Raji (cell line): ENCODE results near the gene MRO.

Experiments used
- POLR2A ChIP-seq: IDR thresholded peaks from 2 replicates; pipeline ENCODE4 v1.6.1; 2011; ENCODE audit warnings: low read depth, low read length, control low read depth; ENCODE audit not compliant: insufficient read depth

MRO gene

GRCh38 chr18:50819728-50820378 lies at the start of gene MRO:
MRO (minus strand) TSS chr18:50820016; CDS start chr18:50809400, 10,616 bp downstream.
- 0 out of 2 replicates have a peak, but pooled peaks have one; percentile 9 for TF ChIP-seq POLR2A

- no peak for TF ChIP-seq POLR2A
Observed at GRCh38 chr18:50869150-50869549, 49.3 kb upstream of the MRO start.

GRCh38 chr18:50866765-50867164 lies 46.9 kb upstream of the MRO start:
- TF ChIP-seq POLR2A = no peak

- no peak for TF ChIP-seq POLR2A
Observed at GRCh38 chr18:50863840-50864375, 44.1 kb upstream of the MRO start.

- no peak for TF ChIP-seq POLR2A
Observed at GRCh38 chr18:50862401-50862800, 42.6 kb upstream of the MRO start.

GRCh38 chr18:50861617-50862016 lies 41.8 kb upstream of the MRO start:
- TF ChIP-seq POLR2A = no peak

- TF ChIP-seq POLR2A = no peak
Observed at GRCh38 chr18:50859793-50860555, 40.2 kb upstream of the MRO start.

- no peak for TF ChIP-seq POLR2A
Observed at GRCh38 chr18:50857694-50858093, 37.9 kb upstream of the MRO start.

GRCh38 chr18:50855976-50856757 lies 36.4 kb upstream of the MRO start:
- TF ChIP-seq POLR2A = no peak

- no peak for TF ChIP-seq POLR2A
Observed at GRCh38 chr18:50853863-50854271, 34.1 kb upstream of the MRO start.

- no peak for TF ChIP-seq POLR2A
Observed at GRCh38 chr18:50850307-50851065, 30.7 kb upstream of the MRO start.

GRCh38 chr18:50849419-50849821 lies 29.6 kb upstream of the MRO start:
- no peak for TF ChIP-seq POLR2A

- no peak for TF ChIP-seq POLR2A
Observed at GRCh38 chr18:50848991-50849390, 29.2 kb upstream of the MRO start.

GRCh38 chr18:50848061-50848551 lies 28.3 kb upstream of the MRO start:
- no peak for TF ChIP-seq POLR2A

GRCh38 chr18:50847192-50847591 lies 27.4 kb upstream of the MRO start:
- no peak for TF ChIP-seq POLR2A

- TF ChIP-seq POLR2A = no peak
Observed at GRCh38 chr18:50844960-50845359, 25.1 kb upstream of the MRO start.
